SK-N-SH treated with all-trans-retinoic acid at 6 μM for 48 hours (cell line): Measurements from ENCODE around the gene SNAPIN.

Source experiments
- ATAC-seq: fragments of 200-7000 bp; cut with Tn5 transposase; 3 replicates; pipeline ENCODE4 v1.9.1; 2020; ENCODE audit warnings: mild to moderate bottlenecking, moderate library complexity
- ARNTL ChIP-seq: fragments of 450-650 bp; formaldehyde crosslinking; IDR thresholded peaks from 2 replicates; pipeline ENCODE4 v1.5.0; 2020; ENCODE audit warnings: low read depth, mild to moderate bottlenecking, moderate library complexity, borderline replicate concordance
- BACH2 ChIP-seq: fragments of 250-450 bp; sonication (Bioruptor Pico); IDR thresholded peaks from 2 replicates; pipeline ENCODE4 v1.9.0; 2021; ENCODE audit warnings: mild to moderate bottlenecking, borderline replicate concordance
- CREB5 ChIP-seq: fragments of 250-450 bp; sonication (Bioruptor Pico); IDR thresholded peaks from 2 replicates; pipeline ENCODE4 v1.5.1; 2020; ENCODE audit warnings: low read depth, mild to moderate bottlenecking, moderate library complexity
- CSDC2 ChIP-seq: fragments of 250-450 bp; sonication (Bioruptor Pico); IDR thresholded peaks from 2 replicates; pipeline ENCODE4 v1.5.0; 2020; ENCODE audit warnings: mild to moderate bottlenecking, moderate library complexity
- CSRNP3 ChIP-seq: fragments of 250-450 bp; sonication (Bioruptor Pico); IDR thresholded peaks from 2 replicates; pipeline ENCODE4 v1.5.1; 2021; ENCODE audit warnings: mild to moderate bottlenecking, moderate library complexity
- ESRRG ChIP-seq: fragments of 250-450 bp; sonication (Bioruptor Pico); IDR thresholded peaks from 2 replicates; pipeline ENCODE4 v1.6.1; 2021; ENCODE audit warnings: mild to moderate bottlenecking
- GLIS3 ChIP-seq: fragments of 250-450 bp; sonication (Bioruptor Pico); IDR thresholded peaks from 2 replicates; pipeline ENCODE4 v1.5.0; 2020; ENCODE audit warnings: mild to moderate bottlenecking, moderate library complexity
- ISL1 ChIP-seq: fragments of 250-450 bp; sonication (Bioruptor Pico); IDR thresholded peaks from 2 replicates; pipeline ENCODE4 v2.1.2; 2022; ENCODE audit warnings: mild to moderate bottlenecking, moderate library complexity
- PPARA ChIP-seq: fragments of 250-450 bp; sonication (Bioruptor Pico); IDR thresholded peaks from 2 replicates; pipeline ENCODE4 v1.5.0; 2020; ENCODE audit warnings: mild to moderate bottlenecking, borderline replicate concordance
- RARB ChIP-seq: fragments of 250-450 bp; sonication (Bioruptor Pico); IDR thresholded peaks from 2 replicates; pipeline ENCODE4 v1.8.0; 2021; ENCODE audit warnings: mild to moderate bottlenecking, moderate library complexity
- SNAI2 ChIP-seq: fragments of 250-450 bp; sonication (Bioruptor Pico); IDR thresholded peaks from 2 replicates; pipeline ENCODE4 v1.5.0; 2020; ENCODE audit warnings: mild to moderate bottlenecking, moderate library complexity
- TCF4 ChIP-seq: fragments of 250-450 bp; sonication (Bioruptor Pico); IDR thresholded peaks from 2 replicates; pipeline ENCODE4 v1.8.0; 2021; ENCODE audit warnings: mild to moderate bottlenecking, moderate library complexity, borderline replicate concordance
- TOX ChIP-seq: fragments of 250-450 bp; sonication (Bioruptor Pico); IDR thresholded peaks from 2 replicates; pipeline ENCODE4 v1.8.0; 2021; ENCODE audit warnings: mild to moderate bottlenecking, moderate library complexity, borderline replicate concordance
- ZC3H10 ChIP-seq: fragments of 250-450 bp; sonication (Bioruptor Pico); IDR thresholded peaks from 2 replicates; pipeline ENCODE4 v1.5.1; 2021; ENCODE audit warnings: mild to moderate bottlenecking, moderate library complexity
- ZFP3 ChIP-seq: fragments of 250-450 bp; sonication (Bioruptor Pico); IDR thresholded peaks from 2 replicates; pipeline ENCODE4 v1.5.0; 2020; ENCODE audit warnings: mild to moderate bottlenecking, moderate library complexity
- ZFP30 ChIP-seq: fragments of 450-650 bp; formaldehyde crosslinking; IDR thresholded peaks from 2 replicates; pipeline ENCODE4 v1.5.0; 2022; ENCODE audit warnings: mild to moderate bottlenecking, moderate library complexity
- ZNF565 ChIP-seq: fragments of 450-650 bp; formaldehyde crosslinking; conservative IDR thresholded peaks from 2 replicates; pipeline ENCODE4 v1.5.0; 2020; ENCODE audit warnings: low read depth, mild to moderate bottlenecking, moderate library complexity
- ZNF70 ChIP-seq: fragments of 450-650 bp; formaldehyde crosslinking; IDR thresholded peaks from 2 replicates; pipeline ENCODE4 v1.5.0; 2020; ENCODE audit warnings: mild to moderate bottlenecking, moderate library complexity
- ZNF8 ChIP-seq: fragments of 450-650 bp; formaldehyde crosslinking; IDR thresholded peaks from 2 replicates; pipeline ENCODE4 v1.5.0; 2020; ENCODE audit warnings: mild to moderate bottlenecking, moderate library complexity
- TF ChIP-seq, protein P1 (sequence below): fragments of 250-450 bp; sonication (Bioruptor Pico); IDR thresholded peaks from 2 replicates; pipeline ENCODE4 v1.8.0; 2020; ENCODE audit warnings: mild to moderate bottlenecking, moderate library complexity, borderline replicate concordance
- TF ChIP-seq, protein P2 (sequence below): fragments of 250-450 bp; sonication (Bioruptor Pico); IDR thresholded peaks from 2 replicates; pipeline ENCODE4 v1.5.0; 2020; ENCODE audit warnings: mild to moderate bottlenecking, moderate library complexity
- TF ChIP-seq, protein P3 (sequence below): fragments of 250-450 bp; sonication (Bioruptor Pico); IDR thresholded peaks from 2 replicates; pipeline ENCODE4 v1.8.0; 2021; ENCODE audit warnings: low read depth, mild to moderate bottlenecking, moderate library complexity, borderline replicate concordance

The SNAPIN gene

GRCh38 chr1:153640861-153641260 is 17.6 kb upstream of the SNAPIN start (continued):
- TF ChIP-seq CREB5 (no peak), PPARA (CRISPR knock-in tag) (no peak), ZFP30 (CRISPR knock-in tag) (no peak), BACH2 (CRISPR knock-in tag) (no peak)
- TF ChIP-seq, all 23 proteins: peak for 0

DNA sequence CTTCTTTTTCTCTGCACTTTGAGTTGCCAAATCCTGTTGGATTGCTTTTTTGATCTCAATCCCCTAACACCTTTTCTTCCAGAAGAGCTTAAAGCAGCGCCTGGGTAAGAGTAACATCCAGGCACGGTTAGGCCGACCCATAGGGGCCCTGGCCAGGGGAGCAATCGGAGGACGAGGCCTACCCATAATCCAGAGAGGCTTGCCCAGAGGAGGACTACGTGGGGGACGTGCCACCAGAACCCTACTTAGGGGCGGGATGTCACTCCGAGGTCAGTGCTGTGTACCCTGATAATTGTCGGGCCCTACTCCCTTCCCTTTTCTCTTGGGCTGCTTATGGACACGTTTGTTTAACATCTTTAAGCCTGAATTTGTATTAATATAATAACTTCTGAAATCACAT is 16.3 kb upstream of the SNAPIN start:
- no peak for ATAC-seq
- TF ChIP-seq TCF4 (CRISPR knock-in tag): no peak
- no peak for TF ChIP-seq TOX (CRISPR knock-in tag)
- TF ChIP-seq, all 23 proteins: peak for 0

- TF ChIP-seq, protein P1, sequence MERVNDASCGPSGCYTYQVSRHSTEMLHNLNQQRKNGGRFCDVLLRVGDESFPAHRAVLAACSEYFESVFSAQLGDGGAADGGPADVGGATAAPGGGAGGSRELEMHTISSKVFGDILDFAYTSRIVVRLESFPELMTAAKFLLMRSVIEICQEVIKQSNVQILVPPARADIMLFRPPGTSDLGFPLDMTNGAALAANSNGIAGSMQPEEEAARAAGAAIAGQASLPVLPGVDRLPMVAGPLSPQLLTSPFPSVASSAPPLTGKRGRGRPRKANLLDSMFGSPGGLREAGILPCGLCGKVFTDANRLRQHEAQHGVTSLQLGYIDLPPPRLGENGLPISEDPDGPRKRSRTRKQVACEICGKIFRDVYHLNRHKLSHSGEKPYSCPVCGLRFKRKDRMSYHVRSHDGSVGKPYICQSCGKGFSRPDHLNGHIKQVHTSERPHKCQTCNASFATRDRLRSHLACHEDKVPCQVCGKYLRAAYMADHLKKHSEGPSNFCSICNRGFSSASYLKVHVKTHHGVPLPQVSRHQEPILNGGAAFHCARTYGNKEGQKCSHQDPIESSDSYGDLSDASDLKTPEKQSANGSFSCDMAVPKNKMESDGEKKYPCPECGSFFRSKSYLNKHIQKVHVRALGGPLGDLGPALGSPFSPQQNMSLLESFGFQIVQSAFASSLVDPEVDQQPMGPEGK: no peak
- TF ChIP-seq, protein P2, sequence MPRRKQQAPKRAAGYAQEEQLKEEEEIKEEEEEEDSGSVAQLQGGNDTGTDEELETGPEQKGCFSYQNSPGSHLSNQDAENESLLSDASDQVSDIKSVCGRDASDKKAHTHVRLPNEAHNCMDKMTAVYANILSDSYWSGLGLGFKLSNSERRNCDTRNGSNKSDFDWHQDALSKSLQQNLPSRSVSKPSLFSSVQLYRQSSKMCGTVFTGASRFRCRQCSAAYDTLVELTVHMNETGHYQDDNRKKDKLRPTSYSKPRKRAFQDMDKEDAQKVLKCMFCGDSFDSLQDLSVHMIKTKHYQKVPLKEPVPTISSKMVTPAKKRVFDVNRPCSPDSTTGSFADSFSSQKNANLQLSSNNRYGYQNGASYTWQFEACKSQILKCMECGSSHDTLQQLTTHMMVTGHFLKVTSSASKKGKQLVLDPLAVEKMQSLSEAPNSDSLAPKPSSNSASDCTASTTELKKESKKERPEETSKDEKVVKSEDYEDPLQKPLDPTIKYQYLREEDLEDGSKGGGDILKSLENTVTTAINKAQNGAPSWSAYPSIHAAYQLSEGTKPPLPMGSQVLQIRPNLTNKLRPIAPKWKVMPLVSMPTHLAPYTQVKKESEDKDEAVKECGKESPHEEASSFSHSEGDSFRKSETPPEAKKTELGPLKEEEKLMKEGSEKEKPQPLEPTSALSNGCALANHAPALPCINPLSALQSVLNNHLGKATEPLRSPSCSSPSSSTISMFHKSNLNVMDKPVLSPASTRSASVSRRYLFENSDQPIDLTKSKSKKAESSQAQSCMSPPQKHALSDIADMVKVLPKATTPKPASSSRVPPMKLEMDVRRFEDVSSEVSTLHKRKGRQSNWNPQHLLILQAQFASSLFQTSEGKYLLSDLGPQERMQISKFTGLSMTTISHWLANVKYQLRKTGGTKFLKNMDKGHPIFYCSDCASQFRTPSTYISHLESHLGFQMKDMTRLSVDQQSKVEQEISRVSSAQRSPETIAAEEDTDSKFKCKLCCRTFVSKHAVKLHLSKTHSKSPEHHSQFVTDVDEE: no peak
- no peak for TF ChIP-seq ZFP30 (CRISPR knock-in tag)
- TF ChIP-seq ZNF565: no peak
- TF ChIP-seq ESRRG (CRISPR knock-in tag): no peak
- TF ChIP-seq ZNF70 (CRISPR knock-in tag): no peak
- no peak for TF ChIP-seq SNAI2 (CRISPR knock-in tag)
- TF ChIP-seq CSDC2 (CRISPR knock-in tag): no peak
- no peak for ATAC-seq
These were observed 15.4 kb upstream of the SNAPIN start for GRCh38 chr1:153643100-153643499.

GRCh38 chr1:153643816-153644215 is 14.7 kb upstream of the SNAPIN start:
- no peak for TF ChIP-seq ISL1 (CRISPR knock-in tag)
- no peak for TF ChIP-seq ESRRG (CRISPR knock-in tag)
- TF ChIP-seq ZNF70 (CRISPR knock-in tag): no peak
- TF ChIP-seq TOX (CRISPR knock-in tag): no peak
- TF ChIP-seq ZNF565: no peak
- no peak for TF ChIP-seq ZFP30 (CRISPR knock-in tag)
- TF ChIP-seq TCF4 (CRISPR knock-in tag): no peak
- no peak for TF ChIP-seq GLIS3 (CRISPR knock-in tag)
- no peak for TF ChIP-seq ZNF8 (CRISPR knock-in tag)
- TF ChIP-seq ARNTL (CRISPR knock-in tag): no peak
- TF ChIP-seq CREB5: no peak
- no peak for TF ChIP-seq CSDC2 (CRISPR knock-in tag)
- no peak for TF ChIP-seq RARB
- no peak for TF ChIP-seq CSRNP3
- TF ChIP-seq SNAI2 (CRISPR knock-in tag): no peak
- TF ChIP-seq, protein P2: no peak
- TF ChIP-seq ZC3H10 (CRISPR knock-in tag): no peak
- TF ChIP-seq ZFP3 (CRISPR knock-in tag): no peak
- TF ChIP-seq, protein P3, sequence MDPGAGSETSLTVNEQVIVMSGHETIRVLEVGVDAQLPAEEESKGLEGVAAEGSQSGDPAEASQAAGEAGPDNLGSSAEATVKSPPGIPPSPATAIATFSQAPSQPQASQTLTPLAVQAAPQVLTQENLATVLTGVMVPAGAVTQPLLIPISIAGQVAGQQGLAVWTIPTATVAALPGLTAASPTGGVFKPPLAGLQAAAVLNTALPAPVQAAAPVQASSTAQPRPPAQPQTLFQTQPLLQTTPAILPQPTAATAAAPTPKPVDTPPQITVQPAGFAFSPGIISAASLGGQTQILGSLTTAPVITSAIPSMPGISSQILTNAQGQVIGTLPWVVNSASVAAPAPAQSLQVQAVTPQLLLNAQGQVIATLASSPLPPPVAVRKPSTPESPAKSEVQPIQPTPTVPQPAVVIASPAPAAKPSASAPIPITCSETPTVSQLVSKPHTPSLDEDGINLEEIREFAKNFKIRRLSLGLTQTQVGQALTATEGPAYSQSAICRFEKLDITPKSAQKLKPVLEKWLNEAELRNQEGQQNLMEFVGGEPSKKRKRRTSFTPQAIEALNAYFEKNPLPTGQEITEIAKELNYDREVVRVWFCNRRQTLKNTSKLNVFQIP: no peak
- ATAC-seq: no peak
